ENCODE measurements around the gene PCCA. TPM values are rescaled to one million over a fixed set of nuclear protein-coding genes. Genes with fewer than 3 reads are reported as not detected.

Gene PCCA
- total RNA-seq, 4 donors from 2014 or later, result 21.2 to 40.9 (median 31.6) TPM

GRCh38 chr13:100440751-100441425, 352.0 kb downstream of the PCCA start:
- 62% methylated on average over 4 of the region's 4 CpGs for WGBS

GRCh38 chr13:100442095-100442832, 353.4 kb downstream of the PCCA start:
- TF ChIP-seq CTCF (IDR thresholded peaks at IDR 0.05) (no peak), EP300 (IDR thresholded peaks at IDR 0.05) (no peak), POLR2AphosphoS5 (IDR thresholded peaks at IDR 0.05) (no peak), POLR2A (IDR thresholded peaks at IDR 0.05) (no peak)
- WGBS, result 97% methylated on average over 9 of the region's 9 CpGs
- Histone ChIP-seq H3K36me3 (peaks cover 6% of the 10 kb centered on the region), H3K27me3 (no peaks in the 10 kb centered on the region), H3K9me3 (no peaks in the 10 kb centered on the region), H3K27ac (no peak overlapping the region), H3K4me1 (no peaks in the 10 kb centered on the region), H3K4me3 (no peak overlapping the region)
- no peak for DNase-seq (ENCODE audit: low spot score in 2 of 2)

More at GRCh38 chr13:100440751-100441425, 352.0 kb downstream of the PCCA start:
- Histone ChIP-seq H3K9me3 (no peaks in the 10 kb centered on the region), H3K4me3 (no peak overlapping the region), H3K4me1 (no peaks in the 10 kb centered on the region), H3K27me3 (no peaks in the 10 kb centered on the region), H3K27ac (no peak overlapping the region), H3K36me3 (peaks cover 6% of the 10 kb centered on the region)
- DNase-seq (ENCODE audit: low spot score in 2 of 2), result no peak
- TF ChIP-seq POLR2AphosphoS5 (IDR thresholded peaks at IDR 0.05) (no peak), POLR2A (IDR thresholded peaks at IDR 0.05) (no peak), CTCF (IDR thresholded peaks at IDR 0.05) (no peak), EP300 (IDR thresholded peaks at IDR 0.05) (no peak)

- H3K36me3 ChIP-seq, result peaks cover under 1% of the 10 kb centered on the region
- H3K4me3 ChIP-seq, result no peak overlapping the region
- WGBS, result 91% methylated on average over 7 of the region's 7 CpGs
- no peaks in the 10 kb centered on the region for H3K27me3 ChIP-seq
- no peak for TF ChIP-seq EP300 (IDR thresholded peaks at IDR 0.05)
- TF ChIP-seq POLR2AphosphoS5 (IDR thresholded peaks at IDR 0.05), result no peak
- no peak for TF ChIP-seq POLR2A (IDR thresholded peaks at IDR 0.05)
- TF ChIP-seq CTCF (IDR thresholded peaks at IDR 0.05), result no peak
- H3K4me1 ChIP-seq, result no peaks in the 10 kb centered on the region
- no peaks in the 10 kb centered on the region for H3K9me3 ChIP-seq
- no peak for DNase-seq (ENCODE audit: low spot score in 2 of 2)
- H3K27ac ChIP-seq, result no peak overlapping the region
These were observed 354.5 kb downstream of the PCCA start for GRCh38 chr13:100443278-100443997.

GRCh38 chr13:100443998-100444328, 355.1 kb downstream of the PCCA start:
- Histone ChIP-seq H3K36me3 (no peaks in the 10 kb centered on the region), H3K4me1 (no peaks in the 10 kb centered on the region), H3K27ac (no peak overlapping the region), H3K27me3 (no peaks in the 10 kb centered on the region), H3K4me3 (no peak overlapping the region), H3K9me3 (no peaks in the 10 kb centered on the region)
- DNase-seq (ENCODE audit: low spot score in 2 of 2), result no peak
- 92% methylated on average over 4 of the region's 4 CpGs for WGBS
- TF ChIP-seq CTCF (IDR thresholded peaks at IDR 0.05) (no peak), POLR2AphosphoS5 (IDR thresholded peaks at IDR 0.05) (no peak), EP300 (IDR thresholded peaks at IDR 0.05) (no peak), POLR2A (IDR thresholded peaks at IDR 0.05) (no peak)

GRCh38 chr13:100447831-100448230, 358.9 kb downstream of the PCCA start:
- DNase-seq (ENCODE audit: low spot score in 2 of 2), result no peak
- TF ChIP-seq EP300 (IDR thresholded peaks at IDR 0.05), result no peak
- no peak for TF ChIP-seq POLR2AphosphoS5 (IDR thresholded peaks at IDR 0.05)
- TF ChIP-seq POLR2A (IDR thresholded peaks at IDR 0.05), result no peak
- no peak for TF ChIP-seq CTCF (IDR thresholded peaks at IDR 0.05)
- Histone ChIP-seq H3K36me3 (no peaks in the 10 kb centered on the region), H3K27me3 (no peaks in the 10 kb centered on the region), H3K4me3 (no peak overlapping the region), H3K9me3 (no peaks in the 10 kb centered on the region), H3K27ac (no peak overlapping the region), H3K4me1 (no peaks in the 10 kb centered on the region)
- WGBS, result 85% methylated on average over 5 of the region's 5 CpGs

All from suprapubic skin (tissue), 4 donors.